ENCODE results near the gene CATSPERE.
"Not testable (repeated sequence)": the region's sequence is repeated elsewhere in the genome, so short reads cannot be mapped to it uniquely, and the experiment has no call there.

CATSPERE gene

GRCh38 chr1:244545511-244545910, 84.4 kb downstream of the CATSPERE start:
- H3K9me3 ChIP-seq, result no peaks in the 10 kb centered on the region
- no peaks in the 10 kb centered on the region for H3K4me1 ChIP-seq
- H3K27me3 ChIP-seq (ENCODE audit: low read depth), result no peaks in the 10 kb centered on the region
- H3K36me3 ChIP-seq (replicated peaks), result no peaks in the 10 kb centered on the region
- in situ Hi-C loops (cut with MboI; ENCODE audit: low sequenced_read_pairs), result no loop called here
- no peak for DNase-seq (ENCODE audit: low spot score in 2 of 2)
- no peak overlapping the region for H3K4me3 ChIP-seq

- in situ Hi-C loops (cut with MboI; ENCODE audit: low sequenced_read_pairs), result no loop called here
- Histone ChIP-seq H3K4me3 (no peak overlapping the region), H3K27me3 (ENCODE audit: low read depth) (no peaks in the 10 kb centered on the region), H3K4me1 (no peaks in the 10 kb centered on the region), H3K9me3 (no peaks in the 10 kb centered on the region), H3K36me3 (replicated peaks) (no peaks in the 10 kb centered on the region)
- no peak for DNase-seq (ENCODE audit: low spot score in 2 of 2)
Observed at GRCh38 chr1:244548558-244549115, 87.6 kb downstream of the CATSPERE start.

GRCh38 chr1:244552336-244552735, 91.3 kb downstream of the CATSPERE start:
- in situ Hi-C loops (cut with MboI; ENCODE audit: low sequenced_read_pairs), result no loop called here
- H3K4me1 ChIP-seq, result no peaks in the 10 kb centered on the region
- no peaks in the 10 kb centered on the region for H3K27me3 ChIP-seq (ENCODE audit: low read depth)
- H3K9me3 ChIP-seq, result no peaks in the 10 kb centered on the region
- no peaks in the 10 kb centered on the region for H3K36me3 ChIP-seq (replicated peaks)
- no peak for DNase-seq (ENCODE audit: low spot score in 2 of 2)
- no peak overlapping the region for H3K4me3 ChIP-seq

- H3K27me3 ChIP-seq (ENCODE audit: low read depth), result no peaks in the 10 kb centered on the region
- H3K9me3 ChIP-seq, result no peaks in the 10 kb centered on the region
- no peak overlapping the region for H3K4me3 ChIP-seq
- no peaks in the 10 kb centered on the region for H3K36me3 ChIP-seq (replicated peaks)
- DNase-seq (ENCODE audit: low spot score in 2 of 2), result no peak
- in situ Hi-C loops (cut with MboI; ENCODE audit: low sequenced_read_pairs), result no loop called here
- H3K4me1 ChIP-seq, result no peaks in the 10 kb centered on the region
Observed at GRCh38 chr1:244556263-244556662, 95.2 kb downstream of the CATSPERE start.

- in situ Hi-C loops (cut with MboI; ENCODE audit: low sequenced_read_pairs), result no loop called here
- H3K27me3 ChIP-seq (ENCODE audit: low read depth), result no peaks in the 10 kb centered on the region
- H3K4me1 ChIP-seq, result no peaks in the 10 kb centered on the region
- H3K4me3 ChIP-seq, result no peak overlapping the region
- H3K9me3 ChIP-seq, result no peaks in the 10 kb centered on the region
- no peak for DNase-seq (ENCODE audit: low spot score in 2 of 2)
- no peaks in the 10 kb centered on the region for H3K36me3 ChIP-seq (replicated peaks)
Observed at GRCh38 chr1:244557565-244557964, 96.5 kb downstream of the CATSPERE start.

- no peak for DNase-seq (ENCODE audit: low spot score in 2 of 2)
- no peaks in the 10 kb centered on the region for H3K36me3 ChIP-seq (replicated peaks)
- H3K4me1 ChIP-seq, result no peaks in the 10 kb centered on the region
- no peak overlapping the region for H3K4me3 ChIP-seq
- in situ Hi-C loops (cut with MboI; ENCODE audit: low sequenced_read_pairs), result no loop called here
- H3K27me3 ChIP-seq (ENCODE audit: low read depth), result no peaks in the 10 kb centered on the region
- no peaks in the 10 kb centered on the region for H3K9me3 ChIP-seq
Observed at GRCh38 chr1:244559561-244559960, 98.5 kb downstream of the CATSPERE start.

- H3K36me3 ChIP-seq (replicated peaks), result not testable (repeated sequence)
Observed at GRCh38 chr1:244562877-244563276, 101.8 kb downstream of the CATSPERE start.

GRCh38 chr1:244573768-244574167, 112.7 kb downstream of the CATSPERE start:
- Histone ChIP-seq H3K4me1 (no peaks in the 10 kb centered on the region), H3K9me3 (peaks cover 6% of the 10 kb centered on the region), H3K4me3 (no peak overlapping the region), H3K27me3 (ENCODE audit: low read depth) (no peaks in the 10 kb centered on the region), H3K36me3 (replicated peaks) (no peaks in the 10 kb centered on the region)
- in situ Hi-C loops (cut with MboI; ENCODE audit: low sequenced_read_pairs), result no loop called here
- no peak for DNase-seq (ENCODE audit: low spot score in 2 of 2)

More at GRCh38 chr1:244562877-244563276, 101.8 kb downstream of the CATSPERE start:
- in situ Hi-C loops (cut with MboI; ENCODE audit: low sequenced_read_pairs); H3K4me1 ChIP-seq; DNase-seq (ENCODE audit: low spot score in 2 of 2); H3K27me3 ChIP-seq (ENCODE audit: low read depth); H3K4me3 ChIP-seq; H3K9me3 ChIP-seq: not testable (repeated sequence)

GRCh38 chr1:244576259-244576892, 115.3 kb downstream of the CATSPERE start:
- Histone ChIP-seq H3K9me3 (peaks cover 6% of the 10 kb centered on the region), H3K4me1 (no peaks in the 10 kb centered on the region), H3K27me3 (ENCODE audit: low read depth) (no peaks in the 10 kb centered on the region), H3K36me3 (replicated peaks) (no peaks in the 10 kb centered on the region), H3K4me3 (no peak overlapping the region)
- DNase-seq (ENCODE audit: low spot score in 2 of 2), result no peak
- in situ Hi-C loops (cut with MboI; ENCODE audit: low sequenced_read_pairs), result no loop called here

GRCh38 chr1:244578205-244578604, 117.1 kb downstream of the CATSPERE start:
- H3K9me3 ChIP-seq; H3K4me3 ChIP-seq; H3K36me3 ChIP-seq (replicated peaks); DNase-seq (ENCODE audit: low spot score in 2 of 2); H3K4me1 ChIP-seq; H3K27me3 ChIP-seq (ENCODE audit: low read depth); in situ Hi-C loops (cut with MboI; ENCODE audit: low sequenced_read_pairs): not testable (repeated sequence)

GRCh38 chr1:244583358-244583982, 122.4 kb downstream of the CATSPERE start:
- Histone ChIP-seq H3K4me3 (no peak overlapping the region), H3K27me3 (ENCODE audit: low read depth) (no peaks in the 10 kb centered on the region), H3K4me1 (no peaks in the 10 kb centered on the region), H3K36me3 (replicated peaks) (no peaks in the 10 kb centered on the region), H3K9me3 (no peaks in the 10 kb centered on the region)
- DNase-seq (ENCODE audit: low spot score in 2 of 2), result no peak
- in situ Hi-C loops (cut with MboI; ENCODE audit: low sequenced_read_pairs), result no loop called here

GRCh38 chr1:244585867-244586266, 124.8 kb downstream of the CATSPERE start:
- no peaks in the 10 kb centered on the region for H3K36me3 ChIP-seq (replicated peaks)
- no peaks in the 10 kb centered on the region for H3K27me3 ChIP-seq (ENCODE audit: low read depth)
- no peak overlapping the region for H3K4me3 ChIP-seq
- in situ Hi-C loops (cut with MboI; ENCODE audit: low sequenced_read_pairs), result no loop called here
- H3K4me1 ChIP-seq, result no peaks in the 10 kb centered on the region
- DNase-seq (ENCODE audit: low spot score in 2 of 2), result no peak
- no peaks in the 10 kb centered on the region for H3K9me3 ChIP-seq

GRCh38 chr1:244590670-244591069, 129.6 kb downstream of the CATSPERE start:
- H3K4me3 ChIP-seq, result no peak overlapping the region
- no peaks in the 10 kb centered on the region for H3K36me3 ChIP-seq (replicated peaks)
- H3K4me1 ChIP-seq, result no peaks in the 10 kb centered on the region
- DNase-seq (ENCODE audit: low spot score in 2 of 2), result no peak
- H3K27me3 ChIP-seq (ENCODE audit: low read depth), result no peaks in the 10 kb centered on the region
- H3K9me3 ChIP-seq, result no peaks in the 10 kb centered on the region
- in situ Hi-C loops (cut with MboI; ENCODE audit: low sequenced_read_pairs), result no loop called here

GRCh38 chr1:244598611-244599010, 137.5 kb downstream of the CATSPERE start:
- Histone ChIP-seq H3K4me3 (no peak overlapping the region), H3K36me3 (replicated peaks) (no peaks in the 10 kb centered on the region), H3K27me3 (ENCODE audit: low read depth) (no peaks in the 10 kb centered on the region), H3K4me1 (no peaks in the 10 kb centered on the region), H3K9me3 (no peaks in the 10 kb centered on the region)
- in situ Hi-C loops (cut with MboI; ENCODE audit: low sequenced_read_pairs), result no loop called here
- DNase-seq (ENCODE audit: low spot score in 2 of 2), result no peak
